B cell (primary cell): Measurements from ENCODE around the gene PRKN. TPM values are rescaled to one million over a fixed set of nuclear protein-coding genes. Genes with fewer than 3 reads are reported as not detected.

Experiments
- ATAC-seq: fragments of 200-7000 bp; cut with Tn5 transposase; one replicate; pipeline ENCODE4 v1.10.0; 2021; ENCODE audit warnings: low read depth, mild to moderate bottlenecking, moderate number of reproducible peaks, moderate library complexity
- CTCF ChIA-PET: fragments of 350-600 bp; sonication (Branson Sonifier 250); formaldehyde crosslinking; loops from one replicate; lab custom pipeline; 2021; ENCODE audit warnings: antibody characterized with exemption, inconsistent platforms; lab: Charles Lee
- POLR2A ChIA-PET: fragments of 350-600 bp; sonication (Branson Sonifier 250); formaldehyde crosslinking; loops from one replicate; lab custom pipeline; 2021; ENCODE audit warnings: antibody characterized with exemption; lab: Charles Lee
- DNase-seq: peaks from one replicate; pipeline ENCODE4 v3.0.0; 2013
- H2AFZ ChIP-seq: 2 replicates; pipeline ENCODE4 v1.6.1; 2012; ENCODE audit warnings: mild to moderate bottlenecking, low read depth, low read length; ENCODE audit not compliant: insufficient read depth, poor library complexity, severe bottlenecking
- H3K27ac ChIP-seq, 2 donors: 1 replicate in 1 of 2; 2 replicates in 1 of 2; pipeline ENCODE4 v1.5.1; 2012 to 2013; ENCODE audit warnings: low read length in 2 of 2, mild to moderate bottlenecking in 2 of 2, moderate library complexity in 1 of 2
- H3K27me3 ChIP-seq, 4 experiments: fragments of 200-600 bp in 1 of 4; sonication (generic) in 1 of 4; replicated peaks in 1 of 4; 1 replicate in 2 of 4; 2 replicates in 2 of 4; pipeline versions ENCODE4 v1.6.1 to v1.7.0; 2013 to 2016; ENCODE audit warnings: low read length in 3 of 4, mild to moderate bottlenecking in 2 of 4, mixed read lengths in 1 of 4, moderate library complexity in 1 of 4; ENCODE audit not compliant: insufficient read depth in 4 of 4, control insufficient read depth in 3 of 4; ENCODE audit errors: control extremely low read depth in 1 of 4
- H3K36me3 ChIP-seq, 2 experiments: replicated peaks in 1 of 2; 1 replicate in 1 of 2; 2 replicates in 1 of 2; pipeline versions ENCODE4 v1.6.1 to v1.7.1; 2013; ENCODE audit warnings: low read length in 1 of 2; ENCODE audit not compliant: insufficient read depth in 2 of 2, control insufficient read depth in 1 of 2; ENCODE audit errors: control extremely low read depth in 1 of 2, extremely low read depth in 1 of 2
- H3K4me1 ChIP-seq, 2 donors: fragments of 200-600 bp in 1 of 2; sonication (generic) in 1 of 2; 1 replicate in 1 of 2; 2 replicates in 1 of 2; pipeline versions ENCODE4 v1.5.1 to v1.6.1; 2013 to 2017; ENCODE audit warnings: low read length in 2 of 2; ENCODE audit not compliant: control insufficient read depth in 2 of 2, insufficient read depth in 2 of 2
- H3K4me2 ChIP-seq: replicated peaks from 2 replicates; pipeline ENCODE3; 2012; ENCODE audit warnings: mild to moderate bottlenecking, low read depth, low read length; ENCODE audit not compliant: poor library complexity, severe bottlenecking
- H3K4me3 ChIP-seq, 5 experiments: fragments of 200-600 bp in 1 of 5; sonication (generic) in 1 of 5; 1 replicate in 3 of 5; 2 replicates in 2 of 5; pipeline versions ENCODE4 v1.5.1 to v1.7.0; 2011 to 2016; ENCODE audit warnings: low read length in 4 of 5, mild to moderate bottlenecking in 4 of 5, low read depth in 2 of 5, control low read depth in 1 of 5, moderate library complexity in 1 of 5; ENCODE audit not compliant: insufficient read depth in 1 of 5; ENCODE audit errors: control extremely low read depth in 1 of 5, extremely low read depth in 1 of 5
- H3K79me2 ChIP-seq: fragments of 200-600 bp; sonication (generic); one replicate; pipeline ENCODE4 v1.6.0; 2016; ENCODE audit warnings: low read length; ENCODE audit not compliant: control insufficient read depth, insufficient read depth
- H3K9ac ChIP-seq: fragments of 200-600 bp; sonication (generic); 2 replicates; pipeline ENCODE4 v1.6.1; 2017; ENCODE audit warnings: mild to moderate bottlenecking, low read length, moderate library complexity
- H3K9me3 ChIP-seq, 3 donors: one replicate each; pipeline versions ENCODE4 v1.6.1 to v1.7.1; 2013; ENCODE audit warnings: low read length in 2 of 3; ENCODE audit not compliant: control insufficient read depth in 2 of 3, insufficient read depth in 1 of 3; ENCODE audit errors: control extremely low read depth in 1 of 3
- H4K20me1 ChIP-seq: 2 replicates; pipeline ENCODE4 v1.6.0; 2012; ENCODE audit warnings: mild to moderate bottlenecking, low read length; ENCODE audit not compliant: insufficient read depth, control insufficient read depth, poor library complexity, severe bottlenecking
- H3K27ac Mint-ChIP-seq: one replicate; pipeline ENCODE4 v1.8.0; 2021; ENCODE audit warnings: mixed read lengths
- H3K27me3 Mint-ChIP-seq: one replicate; pipeline ENCODE4 v1.8.0; 2021; ENCODE audit warnings: mixed read lengths
- H3K4me1 Mint-ChIP-seq: one replicate; pipeline ENCODE4 v1.8.0; 2021; ENCODE audit warnings: mixed read lengths
- H3K4me3 Mint-ChIP-seq: one replicate; pipeline ENCODE4 v1.8.0; 2021; ENCODE audit warnings: mixed read lengths
- H3K9me3 Mint-ChIP-seq: one replicate; pipeline ENCODE4 v1.8.0; 2022; ENCODE audit warnings: mixed read lengths; ENCODE audit not compliant: insufficient read depth
- EZH2 ChIP-seq: IDR thresholded peaks from 2 replicates; pipeline ENCODE4 v1.6.1; 2012; ENCODE audit warnings: borderline replicate concordance, low read depth, mild to moderate bottlenecking, moderate library complexity, low read length; ENCODE audit not compliant: insufficient read depth, poor library complexity, severe bottlenecking
- WGBS: methylation state at CpG from one replicate; pipeline ENCODE4 v1.1.5; 2013; ENCODE audit warnings: missing lambda C conversion rate; ENCODE audit not compliant: insufficient coverage; 5-methylcytosine and 5-hydroxymethylcytosine counted together
- intact Hi-C: fragments of 100-400 bp; cut with micrococcal nuclease; formaldehyde crosslinking; loops from one replicate; pipeline ENCODE4 v1.10.0; 2022
- polyA plus RNA-seq: library from polyadenylated mRNA; depleted of rRNA; stranded (reverse); fragments of >200 nt; gene quantifications from 2 replicates; pipeline ENCODE4 v1.2.3, GENCODE V29; 2012
- total RNA-seq, 2 donors: library from RNA; stranded (reverse); fragments of 120-200 nt in 1 of 2; gene quantifications; 1 replicate in 1 of 2; 2 replicates in 1 of 2; pipeline versions ENCODE4 v1.2.3 to v1.2.4, GENCODE V29; 2013 to 2022
- TF ChIP-seq, protein P1 (sequence below): fragments of 200-600 bp; IDR thresholded peaks from one replicate; pipeline ENCODE4 v1.8.0; 2022; ENCODE audit warnings: antibody characterized with exemption, mild to moderate bottlenecking

The PRKN gene
- total and polyA plus RNA-seq, 2 donors (not counting 1 experiment from before 2014, with no cell fraction given) = 1.6 to 6.2 TPM

DNA sequence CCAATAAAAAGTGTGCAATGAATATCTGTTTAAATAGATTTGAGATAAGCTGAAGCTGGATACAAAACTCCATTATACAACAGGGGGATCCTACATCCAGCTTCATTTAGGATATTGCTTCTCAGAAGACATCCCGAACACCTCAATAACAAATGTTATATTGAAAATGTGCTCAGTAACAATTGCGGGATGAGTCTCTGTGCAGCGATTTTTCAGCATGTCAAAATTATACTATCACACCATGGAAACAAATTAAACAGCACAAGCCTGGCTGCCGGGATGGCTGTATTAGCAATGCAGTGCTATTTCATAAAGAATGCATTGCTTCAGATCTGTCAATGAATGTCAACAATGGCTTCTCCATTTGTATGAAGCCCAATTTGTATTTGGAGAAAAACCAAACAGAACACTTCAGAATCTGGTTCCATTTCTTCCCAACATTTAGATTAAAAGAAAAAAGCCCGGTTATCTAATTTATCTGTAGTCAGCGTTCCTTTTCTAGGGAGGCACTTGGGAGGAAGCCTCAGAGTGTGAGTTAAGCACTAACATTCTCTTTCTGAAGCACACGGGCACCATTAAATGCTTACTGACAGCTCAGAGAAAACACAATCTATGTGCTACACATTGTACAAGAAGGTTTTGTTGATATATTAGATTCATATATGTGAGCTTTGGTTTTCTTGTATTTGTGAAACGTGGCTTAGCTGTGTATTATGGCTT is 1142.8 kb downstream of the PRKN start:
- no peaks in the 10 kb centered on the region for H3K4me1 ChIP-seq
- H3K9me3 ChIP-seq = no peaks in the 10 kb centered on the region
- H3K27me3 ChIP-seq = no peaks in the 10 kb centered on the region
- Mint-ChIP-seq H3K27me3 (no peaks in the 10 kb centered on the region), H3K9me3 (no peaks in the 10 kb centered on the region), H3K4me1 (no peaks in the 10 kb centered on the region), H3K27ac (no peak overlapping the region), H3K4me3 (no peak overlapping the region)
- ChIA-PET CTCF (interaction anchor here (1.1 to 1.2 kb wide), 2 partner anchors 9 to 31 kb away, joined by 3 to 4 read pairs; no protein-coding TSS in a partner anchor), POLR2A (no interaction called here)
- WGBS = 100% methylated on average over 1 of the region's 8 CpGs
- no peak overlapping the region for H2AFZ ChIP-seq
- no peak overlapping the region for H3K4me2 ChIP-seq
- intact Hi-C loops = no loop called here
- DNase-seq = no peak
- ATAC-seq = no peak
- TF ChIP-seq, protein P1, sequence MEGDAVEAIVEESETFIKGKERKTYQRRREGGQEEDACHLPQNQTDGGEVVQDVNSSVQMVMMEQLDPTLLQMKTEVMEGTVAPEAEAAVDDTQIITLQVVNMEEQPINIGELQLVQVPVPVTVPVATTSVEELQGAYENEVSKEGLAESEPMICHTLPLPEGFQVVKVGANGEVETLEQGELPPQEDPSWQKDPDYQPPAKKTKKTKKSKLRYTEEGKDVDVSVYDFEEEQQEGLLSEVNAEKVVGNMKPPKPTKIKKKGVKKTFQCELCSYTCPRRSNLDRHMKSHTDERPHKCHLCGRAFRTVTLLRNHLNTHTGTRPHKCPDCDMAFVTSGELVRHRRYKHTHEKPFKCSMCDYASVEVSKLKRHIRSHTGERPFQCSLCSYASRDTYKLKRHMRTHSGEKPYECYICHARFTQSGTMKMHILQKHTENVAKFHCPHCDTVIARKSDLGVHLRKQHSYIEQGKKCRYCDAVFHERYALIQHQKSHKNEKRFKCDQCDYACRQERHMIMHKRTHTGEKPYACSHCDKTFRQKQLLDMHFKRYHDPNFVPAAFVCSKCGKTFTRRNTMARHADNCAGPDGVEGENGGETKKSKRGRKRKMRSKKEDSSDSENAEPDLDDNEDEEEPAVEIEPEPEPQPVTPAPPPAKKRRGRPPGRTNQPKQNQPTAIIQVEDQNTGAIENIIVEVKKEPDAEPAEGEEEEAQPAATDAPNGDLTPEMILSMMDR = no peak
- TF ChIP-seq EZH2 = no peak
- no peaks in the 10 kb centered on the region for H3K36me3 ChIP-seq
- no peak overlapping the region for H3K4me3 ChIP-seq
- no peak overlapping the region for H3K9ac ChIP-seq
- no peaks in the 10 kb centered on the region for H3K79me2 ChIP-seq
- no peaks in the 10 kb centered on the region for H4K20me1 ChIP-seq
- no peak overlapping the region for H3K27ac ChIP-seq

DNA sequence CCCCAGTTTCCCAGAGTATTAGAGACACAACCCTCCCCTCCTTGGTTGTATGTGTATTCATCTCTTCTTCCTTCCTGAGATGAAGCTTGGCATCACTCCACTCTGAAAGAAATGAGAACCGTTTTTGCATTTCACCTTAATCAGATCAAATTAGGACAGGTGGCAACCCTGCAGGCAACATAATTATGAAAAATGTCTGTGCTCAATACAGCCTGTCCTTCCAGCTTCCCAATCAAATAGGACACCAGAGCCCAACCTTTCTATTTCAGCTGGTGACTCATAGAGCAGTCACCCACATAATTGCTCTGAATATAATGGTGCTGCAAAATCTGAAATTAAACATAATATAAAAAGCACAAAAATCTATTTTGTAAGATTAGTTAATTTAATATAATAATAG is 1143.5 kb downstream of the PRKN start:
- Histone ChIP-seq H4K20me1 (no peaks in the 10 kb centered on the region), H3K27me3 (no peaks in the 10 kb centered on the region), H2AFZ (no peak overlapping the region), H3K9ac (no peak overlapping the region), H3K27ac (no peak overlapping the region), H3K4me1 (no peaks in the 10 kb centered on the region), H3K36me3 (no peaks in the 10 kb centered on the region), H3K79me2 (no peaks in the 10 kb centered on the region), H3K4me3 (no peak overlapping the region), H3K9me3 (no peaks in the 10 kb centered on the region), H3K4me2 (no peak overlapping the region)
- DNase-seq (no peak), ATAC-seq (no peak)
- no peaks in the 10 kb centered on the region for H3K27me3 Mint-ChIP-seq
- intact Hi-C loops = no loop called here
- no peak for TF ChIP-seq EZH2
- TF ChIP-seq, protein P1 = no peak
- no peak overlapping the region for H3K4me3 Mint-ChIP-seq
- 86% methylated on average over 1 of the region's 1 CpG for whole genome bisulfite sequencing
- CTCF ChIA-PET = interaction anchor here (1.1 kb wide), 1 partner anchor 8 kb away, joined by 3 read pairs; no protein-coding TSS in a partner anchor
- no peaks in the 10 kb centered on the region for H3K9me3 Mint-ChIP-seq
- POLR2A ChIA-PET = no interaction called here
- no peak overlapping the region for H3K27ac Mint-ChIP-seq
- H3K4me1 Mint-ChIP-seq = no peaks in the 10 kb centered on the region
